H1 (cell line): ENCODE data around the gene RASEF.

Experiments
- BACH1 ChIP-seq: IDR thresholded peaks from 2 replicates; pipeline ENCODE4 v1.6.1; 2012; ENCODE audit warnings: low read length, improper control_type of control experiment
- BRCA1 ChIP-seq: IDR thresholded peaks from 2 replicates; pipeline ENCODE4 v1.6.1; 2012; ENCODE audit warnings: low read depth, low read length, improper control_type of control experiment
- CEBPB ChIP-seq: IDR thresholded peaks from 2 replicates; pipeline ENCODE4 v1.6.1; 2012; ENCODE audit warnings: low read depth, low read length
- EZH2 ChIP-seq: fragments of 200-600 bp; sonication (generic); IDR thresholded peaks from 2 replicates; pipeline ENCODE4 v1.7.1; 2012; ENCODE audit warnings: low read depth, mild to moderate bottlenecking, moderate library complexity, low read length, inconsistent platforms; ENCODE audit not compliant: severe bottlenecking
- GTF2F1 ChIP-seq: IDR thresholded peaks from 2 replicates; pipeline ENCODE4 v1.6.1; 2012; ENCODE audit warnings: low read depth, low read length, improper control_type of control experiment, borderline replicate concordance
- JUND ChIP-seq: IDR thresholded peaks from 2 replicates; pipeline ENCODE4 v1.6.1; 2011; ENCODE audit warnings: mild to moderate bottlenecking, improper control_type of control experiment, low read length
- PHF8 ChIP-seq: fragments of 200-600 bp; sonication (generic); conservative IDR thresholded peaks from 2 replicates; pipeline ENCODE4 v1.7.1; 2012; ENCODE audit warnings: low read depth, mild to moderate bottlenecking, inconsistent platforms, low read length, moderate library complexity
- POLR2A ChIP-seq, 2 experiments: IDR thresholded peaks; 1 replicate in 1 of 2; 2 replicates in 1 of 2; pipeline ENCODE4 v1.6.1; 2011; ENCODE audit warnings: low read depth in 2 of 2, low read length in 2 of 2, mild to moderate bottlenecking in 2 of 2; ENCODE audit errors: control extremely low read depth in 1 of 2
- POLR2AphosphoS5 ChIP-seq: IDR thresholded peaks from 2 replicates; pipeline ENCODE4 v1.6.1; 2011; ENCODE audit warnings: low read depth, low read length
- RAD21 ChIP-seq, 2 experiments: IDR thresholded peaks in 1 of 2; conservative IDR thresholded peaks in 1 of 2; 2 replicates each; pipeline ENCODE4 v1.6.1; 2011; ENCODE audit warnings: low read depth in 2 of 2, low read length in 2 of 2, improper control_type of control experiment in 1 of 2, inconsistent platforms in 1 of 2, mild to moderate bottlenecking in 1 of 2, moderate library complexity in 1 of 2
- RBBP5 ChIP-seq: IDR thresholded peaks from 2 replicates; pipeline ENCODE4 v1.7.1; 2012; ENCODE audit warnings: low read depth, mild to moderate bottlenecking, inconsistent platforms, low read length, moderate library complexity, borderline replicate concordance
- TAF1 ChIP-seq: IDR thresholded peaks from 2 replicates; pipeline ENCODE4 v1.6.1; 2011; ENCODE audit warnings: mild to moderate bottlenecking, low read depth, low read length
- ZNF274 ChIP-seq: IDR thresholded peaks from 2 replicates; pipeline ENCODE4 v1.7.0; 2012; ENCODE audit warnings: low read length, borderline replicate concordance; ENCODE audit errors: extremely low read depth
- TF ChIP-seq, protein P1 (sequence below), 3 experiments: IDR thresholded peaks; 1 replicate in 2 of 3; 2 replicates in 1 of 3; pipeline versions ENCODE4 v1.5.1 to v1.6.1; 2011; ENCODE audit warnings: low read length in 3 of 3, mild to moderate bottlenecking in 3 of 3, inconsistent platforms in 2 of 3, low read depth in 1 of 3, moderate library complexity in 1 of 3; ENCODE audit not compliant: insufficient read depth in 1 of 3; ENCODE audit errors: control extremely low read depth in 1 of 3

DNA sequence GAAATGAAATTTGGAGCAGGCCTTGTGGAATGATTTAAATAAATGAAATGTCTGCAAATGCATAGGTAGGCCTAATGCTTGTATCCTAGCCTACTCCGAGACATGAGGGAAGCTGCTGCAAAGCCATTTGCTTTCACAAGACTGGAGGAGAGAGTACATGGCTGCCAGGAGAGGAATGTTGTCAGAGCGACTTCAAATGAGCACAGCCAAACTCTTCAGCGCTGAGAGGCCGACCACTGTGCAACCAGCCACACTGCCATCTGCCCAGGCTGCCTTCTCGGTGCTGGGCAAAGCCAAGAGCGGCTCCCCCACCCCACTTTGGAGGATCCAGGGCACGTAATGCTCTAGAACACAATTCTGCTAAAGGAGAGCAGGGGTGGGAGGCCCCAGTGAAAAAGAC, 122.6 kb downstream of the RASEF start:
- TF ChIP-seq RAD21 (IDR thresholded peaks at IDR 0.05 in 1 of 2, conservative IDR thresholded peaks at IDR 0.05 in 1 of 2; ENCODE audit: low read depth in 2 of 2, low read length in 2 of 2) (no peak), ZNF274 (no peak), TAF1 (no peak), RBBP5 (no peak), PHF8 (no peak), POLR2AphosphoS5 (no peak), BRCA1 (no peak), POLR2A (IDR thresholded peaks at IDR 0.05; ENCODE audit: control extremely low read depth in 1 of 2, low read depth in 2 of 2, low read length in 2 of 2) (no peak), EZH2 (no peak), JUND (no peak), CEBPB (no peak), BACH1 (no peak), GTF2F1 (no peak)
- TF ChIP-seq, protein P1, sequence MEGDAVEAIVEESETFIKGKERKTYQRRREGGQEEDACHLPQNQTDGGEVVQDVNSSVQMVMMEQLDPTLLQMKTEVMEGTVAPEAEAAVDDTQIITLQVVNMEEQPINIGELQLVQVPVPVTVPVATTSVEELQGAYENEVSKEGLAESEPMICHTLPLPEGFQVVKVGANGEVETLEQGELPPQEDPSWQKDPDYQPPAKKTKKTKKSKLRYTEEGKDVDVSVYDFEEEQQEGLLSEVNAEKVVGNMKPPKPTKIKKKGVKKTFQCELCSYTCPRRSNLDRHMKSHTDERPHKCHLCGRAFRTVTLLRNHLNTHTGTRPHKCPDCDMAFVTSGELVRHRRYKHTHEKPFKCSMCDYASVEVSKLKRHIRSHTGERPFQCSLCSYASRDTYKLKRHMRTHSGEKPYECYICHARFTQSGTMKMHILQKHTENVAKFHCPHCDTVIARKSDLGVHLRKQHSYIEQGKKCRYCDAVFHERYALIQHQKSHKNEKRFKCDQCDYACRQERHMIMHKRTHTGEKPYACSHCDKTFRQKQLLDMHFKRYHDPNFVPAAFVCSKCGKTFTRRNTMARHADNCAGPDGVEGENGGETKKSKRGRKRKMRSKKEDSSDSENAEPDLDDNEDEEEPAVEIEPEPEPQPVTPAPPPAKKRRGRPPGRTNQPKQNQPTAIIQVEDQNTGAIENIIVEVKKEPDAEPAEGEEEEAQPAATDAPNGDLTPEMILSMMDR (IDR thresholded peaks at IDR 0.05; ENCODE audit: control extremely low read depth in 1 of 3, insufficient read depth in 1 of 3, low read depth in 1 of 3, low read length in 3 of 3): no peak
